HepG2 (cell line): Measurements from ENCODE around the gene TBCCD1. TPM values are rescaled to one million over a fixed set of nuclear protein-coding genes. Genes with fewer than 3 reads are reported as not detected.

Experiments
- AHR ChIP-seq: IDR thresholded peaks from 2 replicates; pipeline ENCODE4 v1.6.1; 2018; ENCODE audit warnings: missing genetic modification reagents, missing compliant biosample characterization
- BRD4 ChIP-seq: sonication (generic); formaldehyde crosslinking; IDR thresholded peaks from 2 replicates; pipeline ENCODE4 v1.4.0; 2020; ENCODE audit warnings: missing genetic modification reagents
- E2F2 ChIP-seq: sonication (generic); formaldehyde crosslinking; IDR thresholded peaks from 2 replicates; pipeline ENCODE4 v1.4.0; 2020; ENCODE audit warnings: missing genetic modification reagents, borderline replicate concordance
- POGK ChIP-seq: sonication (generic); formaldehyde crosslinking; conservative IDR thresholded peaks from 2 replicates; pipeline ENCODE4 v1.8.0; 2022; ENCODE audit warnings: mild to moderate bottlenecking, moderate library complexity, missing genetic modification reagents
- PRDM4 ChIP-seq: sonication (generic); formaldehyde crosslinking; IDR thresholded peaks from 2 replicates; pipeline ENCODE4 v1.9.0; 2021; ENCODE audit warnings: missing genetic modification reagents, borderline replicate concordance
- SP5 ChIP-seq: IDR thresholded peaks from 2 replicates; pipeline ENCODE4 v1.6.1; 2016; ENCODE audit warnings: low read depth, borderline replicate concordance
- ZC3H13 ChIP-seq: sonication (generic); formaldehyde crosslinking; IDR thresholded peaks from 2 replicates; pipeline ENCODE4 v1.8.1; 2023; ENCODE audit warnings: mild to moderate bottlenecking, missing genetic modification reagents, moderate library complexity
- ZNF550 ChIP-seq: sonication (generic); formaldehyde crosslinking; IDR thresholded peaks from 2 replicates; pipeline ENCODE4 v1.4.0; 2020; ENCODE audit warnings: mild to moderate bottlenecking, missing genetic modification reagents, borderline replicate concordance
- ZNF574 ChIP-seq: sonication (generic); formaldehyde crosslinking; IDR thresholded peaks from 2 replicates; pipeline ENCODE4 v1.4.0; 2020; ENCODE audit warnings: missing genetic modification reagents
- ZNF709 ChIP-seq: sonication (generic); formaldehyde crosslinking; IDR thresholded peaks from 2 replicates; pipeline ENCODE4 v1.5.0; 2020; ENCODE audit warnings: mild to moderate bottlenecking, missing genetic modification reagents
- ZNF878 ChIP-seq: sonication (generic); formaldehyde crosslinking; IDR thresholded peaks from 2 replicates; pipeline ENCODE4 v1.8.1; 2023; ENCODE audit warnings: mild to moderate bottlenecking, missing genetic modification reagents, moderate library complexity
- polyA plus RNA-seq, 8 experiments: library from polyadenylated mRNA; depleted of rRNA in 3 of 8; stranded (reverse) in 7 of 8; unstranded in 1 of 8; fragments of >200 nt; fragmentation: Illumina TruSeq in 4 of 8; extraction: Trizol in 4 of 8; gene quantifications; 2 replicates each; pipeline versions ENCODE4 v1.2.1 to v1.2.3, GENCODE V29; 2011 to 2016; ENCODE audit warnings: low read depth in 4 of 8, missing spikeins in 1 of 8, mixed read lengths in 1 of 8; ENCODE audit not compliant: insufficient read depth in 1 of 8
- total RNA-seq, 5 experiments: library from RNA; depleted of rRNA; stranded (reverse); fragments of >200 nt; fragmentation: Illumina TruSeq; extraction: Trizol; gene quantifications; 2 replicates each; pipeline ENCODE4 v1.2.3, GENCODE V29; 2016; ENCODE audit warnings: low read depth in 1 of 5
- TF ChIP-seq, protein P1 (sequence below): sonication (generic); formaldehyde crosslinking; IDR thresholded peaks from 2 replicates; pipeline ENCODE4 v1.4.0; 2020; ENCODE audit warnings: mild to moderate bottlenecking, missing genetic modification reagents

The TBCCD1 gene
- total and polyA plus RNA-seq, 2 of the 13 experiments (the other 11 are each of a cell fraction or from before 2014, with no cell fraction given), result 13.6 to 16.2 TPM

DNA sequence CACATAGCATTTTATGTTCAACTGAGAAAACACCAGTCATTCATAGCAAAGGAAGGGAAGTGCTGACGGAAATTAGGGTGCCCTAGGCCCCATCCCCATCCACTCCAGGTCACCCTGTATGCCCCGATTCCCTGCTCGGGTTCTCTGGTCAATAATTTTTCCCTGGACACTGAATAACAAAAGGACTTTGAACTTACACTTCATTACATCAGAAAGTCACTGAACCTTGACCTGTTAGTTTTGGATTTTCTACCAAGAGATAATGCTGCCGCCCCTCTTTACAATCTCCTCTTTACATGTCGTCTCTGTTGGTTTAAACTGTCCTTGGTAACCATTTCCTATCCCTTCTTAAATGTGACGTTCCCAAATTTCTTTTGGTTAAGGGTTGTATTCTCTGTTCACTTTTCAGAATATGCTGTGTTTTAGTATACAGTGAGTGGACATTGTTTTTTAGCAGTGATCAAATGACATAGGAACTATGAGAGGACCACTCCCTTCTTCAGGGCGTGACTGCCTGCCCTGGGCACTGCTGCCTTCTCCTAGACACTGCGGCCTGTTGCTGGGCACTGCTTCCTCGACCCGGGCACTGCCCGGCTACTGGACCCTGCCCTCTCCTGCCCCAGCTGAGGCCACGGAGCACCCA is 32.1 kb upstream of the TBCCD1 start (continued):
- TF ChIP-seq PRDM4 (CRISPR knock-in tag) (no peak), SP5 (peak; percentile 13; the same call in 1 of the 2 replicates), ZNF878 (CRISPR knock-in tag) (no peak; the same call in none of the 2 replicates), AHR (CRISPR knock-in tag) (no peak), BRD4 (CRISPR knock-in tag) (no peak), ZNF574 (CRISPR knock-in tag) (peak; percentile 27), E2F2 (CRISPR knock-in tag) (no peak), POGK (CRISPR knock-in tag) (no peak; the same call in 1 of the 2 replicates), ZNF709 (CRISPR knock-in tag) (no peak; the same call in 1 of the 2 replicates), ZC3H13 (CRISPR knock-in tag) (peak; percentile 89; the same call in 1 of the 2 replicates), ZNF550 (CRISPR knock-in tag) (no peak)
- TF ChIP-seq, protein P1, sequence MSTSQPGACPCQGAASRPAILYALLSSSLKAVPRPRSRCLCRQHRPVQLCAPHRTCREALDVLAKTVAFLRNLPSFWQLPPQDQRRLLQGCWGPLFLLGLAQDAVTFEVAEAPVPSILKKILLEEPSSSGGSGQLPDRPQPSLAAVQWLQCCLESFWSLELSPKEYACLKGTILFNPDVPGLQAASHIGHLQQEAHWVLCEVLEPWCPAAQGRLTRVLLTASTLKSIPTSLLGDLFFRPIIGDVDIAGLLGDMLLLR (CRISPR knock-in tag), result no peak
